ENCODE data around the gene FLYWCH1. TPM values are rescaled to one million over a fixed set of nuclear protein-coding genes. Genes with fewer than 3 reads are reported as not detected.
A peak's percentile ranks its signal among the peaks of the same experiment; 100 is the strongest.

FLYWCH1 gene
- total RNA-seq, 1 experiment from 2014 or later = 32.6 TPM

- ChIA-PET POLR2A (no interaction called here), CTCF (interaction anchor here (1.0 kb wide), 2 partner anchors 21 to 22 kb away, joined by 4 to 5 read pairs; partner anchors contain the start of gene FLYWCH2)
- H3K36me3 Mint-ChIP-seq = no peaks in the 10 kb centered on the region
- peaks cover 10% of the 10 kb centered on the region for H3K9me3 Mint-ChIP-seq
- H3K4me3 Mint-ChIP-seq = peak overlapping the region; percentile 97
- DNase-seq (ENCODE audit: low spot score) (peak; percentile 85), ATAC-seq (peak; percentile 30)
- peak overlapping the region; percentile 84 for H3K27ac Mint-ChIP-seq
- peaks cover 17% of the 10 kb centered on the region for H3K4me1 Mint-ChIP-seq
- H3K27me3 Mint-ChIP-seq (ENCODE audit: low read depth) = peaks cover 9% of the 10 kb centered on the region
- TF ChIP-seq, protein P1, sequence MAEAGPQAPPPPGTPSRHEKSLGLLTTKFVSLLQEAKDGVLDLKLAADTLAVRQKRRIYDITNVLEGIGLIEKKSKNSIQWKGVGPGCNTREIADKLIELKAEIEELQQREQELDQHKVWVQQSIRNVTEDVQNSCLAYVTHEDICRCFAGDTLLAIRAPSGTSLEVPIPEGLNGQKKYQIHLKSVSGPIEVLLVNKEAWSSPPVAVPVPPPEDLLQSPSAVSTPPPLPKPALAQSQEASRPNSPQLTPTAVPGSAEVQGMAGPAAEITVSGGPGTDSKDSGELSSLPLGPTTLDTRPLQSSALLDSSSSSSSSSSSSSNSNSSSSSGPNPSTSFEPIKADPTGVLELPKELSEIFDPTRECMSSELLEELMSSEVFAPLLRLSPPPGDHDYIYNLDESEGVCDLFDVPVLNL (CRISPR knock-in tag; IDR thresholded peaks at IDR 0.05; ENCODE audit: borderline replicate concordance, low read depth) = no peak
- TF ChIP-seq ZNF512 (CRISPR knock-in tag; IDR thresholded peaks at IDR 0.05; ENCODE audit: borderline replicate concordance) = no peak
- TF ChIP-seq TEAD1 (CRISPR knock-in tag; IDR thresholded peaks at IDR 0.05) = peak; percentile 44; the same call in 1 of the 2 replicates
- TF ChIP-seq EMX1 (CRISPR knock-in tag; IDR thresholded peaks at IDR 0.05) = 0 out of 2 replicates have a peak, but pooled peaks have one; percentile 70
- TF ChIP-seq MLX (CRISPR knock-in tag; IDR thresholded peaks at IDR 0.05) = no peak; the same call in 1 of the 2 replicates
- no peak for TF ChIP-seq AFF4 (CRISPR knock-in tag; IDR thresholded peaks at IDR 0.05; ENCODE audit: borderline replicate concordance)
- TF ChIP-seq, protein P2, sequence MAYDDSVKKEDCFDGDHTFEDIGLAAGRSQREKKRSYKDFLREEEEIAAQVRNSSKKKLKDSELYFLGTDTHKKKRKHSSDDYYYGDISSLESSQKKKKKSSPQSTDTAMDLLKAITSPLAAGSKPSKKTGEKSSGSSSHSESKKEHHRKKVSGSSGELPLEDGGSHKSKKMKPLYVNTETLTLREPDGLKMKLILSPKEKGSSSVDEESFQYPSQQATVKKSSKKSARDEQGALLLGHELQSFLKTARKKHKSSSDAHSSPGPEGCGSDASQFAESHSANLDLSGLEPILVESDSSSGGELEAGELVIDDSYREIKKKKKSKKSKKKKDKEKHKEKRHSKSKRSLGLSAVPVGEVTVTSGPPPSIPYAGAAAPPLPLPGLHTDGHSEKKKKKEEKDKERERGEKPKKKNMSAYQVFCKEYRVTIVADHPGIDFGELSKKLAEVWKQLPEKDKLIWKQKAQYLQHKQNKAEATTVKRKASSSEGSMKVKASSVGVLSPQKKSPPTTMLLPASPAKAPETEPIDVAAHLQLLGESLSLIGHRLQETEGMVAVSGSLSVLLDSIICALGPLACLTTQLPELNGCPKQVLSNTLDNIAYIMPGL (CRISPR knock-in tag; IDR thresholded peaks at IDR 0.05) = peak; percentile 98
- TF ChIP-seq GRHL2 (CRISPR knock-in tag; IDR thresholded peaks at IDR 0.05; ENCODE audit: insufficient replicate concordance, severe bottlenecking) = no peak
- no peak for TF ChIP-seq ZNF317 (CRISPR knock-in tag; IDR thresholded peaks at IDR 0.05; ENCODE audit: borderline replicate concordance, low read depth)
- TF ChIP-seq, protein P3, sequence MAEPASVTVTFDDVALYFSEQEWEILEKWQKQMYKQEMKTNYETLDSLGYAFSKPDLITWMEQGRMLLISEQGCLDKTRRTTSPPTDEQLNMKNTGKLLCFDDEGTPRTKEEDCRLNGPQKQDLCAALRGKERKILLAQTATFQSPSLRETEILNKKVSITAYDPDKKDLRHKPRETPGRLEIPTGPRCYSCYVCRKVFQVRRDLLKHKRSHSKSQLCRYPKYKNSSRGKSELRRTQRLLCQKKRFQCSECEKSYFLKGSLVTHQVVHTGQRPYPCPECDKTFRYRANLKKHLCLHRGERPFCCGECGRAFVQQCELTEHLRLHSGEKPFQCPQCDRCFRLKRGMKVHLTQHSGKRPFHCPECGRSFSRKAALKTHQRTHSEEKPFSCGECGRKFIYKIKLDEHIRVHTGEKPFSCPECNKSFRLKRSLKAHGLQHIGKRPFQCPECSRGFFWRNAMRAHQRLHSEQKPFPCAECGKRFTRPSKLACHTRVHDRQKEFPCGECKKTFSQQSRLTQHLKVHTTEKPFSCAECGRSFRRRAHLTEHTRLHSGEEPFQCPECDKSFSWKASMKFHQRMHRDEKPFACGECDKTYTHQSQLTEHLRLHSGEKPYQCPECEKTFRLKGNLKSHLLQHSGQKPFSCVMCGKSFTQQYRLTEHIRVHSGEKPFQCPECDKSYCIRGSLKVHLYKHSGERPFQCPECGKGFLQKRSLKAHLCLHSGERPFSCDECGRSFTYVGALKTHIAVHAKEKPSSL (CRISPR knock-in tag; conservative IDR thresholded peaks at IDR 0.05) = no peak
- TF ChIP-seq ZNF423 (CRISPR knock-in tag; IDR thresholded peaks at IDR 0.05) = no peak
- TF ChIP-seq ZNF263 (CRISPR knock-in tag; IDR thresholded peaks at IDR 0.05; ENCODE audit: low read depth) = no peak
- 0 out of 2 replicates have a peak, but pooled peaks have one; percentile 38 for TF ChIP-seq ATF1 (CRISPR knock-in tag; IDR thresholded peaks at IDR 0.05)
- TF ChIP-seq SOX15 (CRISPR knock-in tag; IDR thresholded peaks at IDR 0.05) = no peak
- TF ChIP-seq ZNF671 (CRISPR knock-in tag; IDR thresholded peaks at IDR 0.05) = no peak
- TF ChIP-seq FOXP4 (CRISPR knock-in tag; IDR thresholded peaks at IDR 0.05) = 0 out of 2 replicates have a peak, but pooled peaks have one; percentile 11
- TF ChIP-seq, protein P4, sequence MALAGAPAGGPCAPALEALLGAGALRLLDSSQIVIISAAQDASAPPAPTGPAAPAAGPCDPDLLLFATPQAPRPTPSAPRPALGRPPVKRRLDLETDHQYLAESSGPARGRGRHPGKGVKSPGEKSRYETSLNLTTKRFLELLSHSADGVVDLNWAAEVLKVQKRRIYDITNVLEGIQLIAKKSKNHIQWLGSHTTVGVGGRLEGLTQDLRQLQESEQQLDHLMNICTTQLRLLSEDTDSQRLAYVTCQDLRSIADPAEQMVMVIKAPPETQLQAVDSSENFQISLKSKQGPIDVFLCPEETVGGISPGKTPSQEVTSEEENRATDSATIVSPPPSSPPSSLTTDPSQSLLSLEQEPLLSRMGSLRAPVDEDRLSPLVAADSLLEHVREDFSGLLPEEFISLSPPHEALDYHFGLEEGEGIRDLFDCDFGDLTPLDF (CRISPR knock-in tag; IDR thresholded peaks at IDR 0.05) = no peak
- no peak for TF ChIP-seq JAZF1 (CRISPR knock-in tag; IDR thresholded peaks at IDR 0.05)
- TF ChIP-seq SMAD4 (CRISPR knock-in tag; IDR thresholded peaks at IDR 0.05) = no peak
- TF ChIP-seq FOXJ3 (CRISPR knock-in tag; IDR thresholded peaks at IDR 0.05; ENCODE audit: borderline replicate concordance) = no peak
- TF ChIP-seq PRRX2 (CRISPR knock-in tag; IDR thresholded peaks at IDR 0.05) = no peak
Measured at GRCh38 chr16:2904100-2904921, 7.4 kb upstream of the FLYWCH1 start.

Data from WTC11 (cell line).